Naive thymus-derived CD4-positive, alpha-beta T cell (primary cell): ENCODE measurements around the gene OCIAD2. TPM values are rescaled to one million over a fixed set of nuclear protein-coding genes. Genes with fewer than 3 reads are reported as not detected.
"Not testable (repeated sequence)": the region's sequence is repeated elsewhere in the genome, so short reads cannot be mapped to it uniquely, and the experiment has no call there.

Source experiments
- ATAC-seq: fragments of 150-1000 bp; cut with Tn5 transposase; 2 replicates; pipeline ENCODE4 v1.10.0; 2021; ENCODE audit warnings: mild to moderate bottlenecking, moderate library complexity
- CTCF ChIA-PET: fragments of 350-600 bp; sonication (Branson Sonifier 250); formaldehyde crosslinking; loops from one replicate; lab custom pipeline; 2021; ENCODE audit warnings: antibody characterized with exemption; lab: Charles Lee
- POLR2A ChIA-PET: fragments of 350-600 bp; sonication (Branson Sonifier 250); formaldehyde crosslinking; loops from one replicate; lab custom pipeline; 2021; ENCODE audit warnings: antibody characterized with exemption, inconsistent platforms; lab: Charles Lee
- DNase-seq, 9 donors: peaks; one replicate each; pipeline versions ENCODE4 v3.0.0 to v3.0.0-alpha.2; 2020 to 2022; ENCODE audit warnings: mixed read lengths in 1 of 9
- H3K27ac ChIP-seq: one replicate; pipeline ENCODE4 v1.7.0; 2013; ENCODE audit warnings: mild to moderate bottlenecking, low read depth, low read length, moderate library complexity
- H3K27me3 ChIP-seq, 2 donors: one replicate each; pipeline ENCODE4 v1.7.0; 2013; ENCODE audit warnings: low read length in 2 of 2, mild to moderate bottlenecking in 2 of 2, moderate library complexity in 2 of 2; ENCODE audit not compliant: control insufficient read depth in 2 of 2, insufficient read depth in 2 of 2
- H3K36me3 ChIP-seq, 3 experiments: 1 replicate in 2 of 3; 2 replicates in 1 of 3; pipeline ENCODE4 v1.7.0; 2013; ENCODE audit warnings: low read length in 3 of 3, mild to moderate bottlenecking in 3 of 3, moderate library complexity in 1 of 3; ENCODE audit not compliant: insufficient read depth in 3 of 3, control insufficient read depth in 2 of 3
- H3K4me1 ChIP-seq, 2 donors: one replicate each; pipeline ENCODE4 v1.7.0; 2013; ENCODE audit warnings: low read length in 2 of 2, mild to moderate bottlenecking in 2 of 2, moderate library complexity in 1 of 2; ENCODE audit not compliant: control insufficient read depth in 2 of 2, insufficient read depth in 2 of 2
- H3K4me3 ChIP-seq: 2 replicates; pipeline ENCODE4 v1.7.0; 2013; ENCODE audit warnings: mild to moderate bottlenecking, low read length
- H3K9me3 ChIP-seq, 3 experiments: 1 replicate in 2 of 3; 2 replicates in 1 of 3; pipeline ENCODE4 v1.7.0; 2013; ENCODE audit warnings: low read length in 3 of 3; ENCODE audit not compliant: control insufficient read depth in 2 of 3
- H3K27ac Mint-ChIP-seq, 9 donors: one replicate each; pipeline ENCODE4 v1.8.0; 2020 to 2022; ENCODE audit warnings: mixed read lengths in 9 of 9, mild to moderate bottlenecking in 8 of 9, moderate library complexity in 5 of 9, inconsistent platforms in 2 of 9
- H3K27me3 Mint-ChIP-seq, 5 donors: one replicate each; pipeline ENCODE4 v1.8.0; 2021 to 2022; ENCODE audit warnings: mixed read lengths in 5 of 5, mild to moderate bottlenecking in 1 of 5
- H3K36me3 Mint-ChIP-seq, 5 donors: one replicate each; pipeline ENCODE4 v1.8.0; 2020 to 2022; ENCODE audit warnings: mixed read lengths in 5 of 5, mild to moderate bottlenecking in 3 of 5, inconsistent platforms in 1 of 5
- H3K4me1 Mint-ChIP-seq, 7 donors: one replicate each; pipeline ENCODE4 v1.8.0; 2020 to 2022; ENCODE audit warnings: mixed read lengths in 7 of 7, mild to moderate bottlenecking in 3 of 7, inconsistent platforms in 1 of 7
- H3K4me3 Mint-ChIP-seq, 10 donors: one replicate each; pipeline ENCODE4 v1.8.0; 2020 to 2022; ENCODE audit warnings: mild to moderate bottlenecking in 10 of 10, mixed read lengths in 10 of 10, moderate library complexity in 6 of 10, inconsistent platforms in 2 of 10
- H3K9me3 Mint-ChIP-seq, 11 donors: one replicate each; pipeline ENCODE4 v1.8.0; 2020 to 2022; ENCODE audit warnings: mixed read lengths in 11 of 11, mild to moderate bottlenecking in 4 of 11, inconsistent platforms in 1 of 11, moderate library complexity in 1 of 11
- intact Hi-C, 2 donors: fragments of 100-400 bp; cut with micrococcal nuclease; formaldehyde crosslinking; loops; one replicate each; pipeline ENCODE4 v1.15.1; 2023
- polyA plus RNA-seq, 2 donors: library from polyadenylated mRNA; unstranded; fragments of 300-500 nt; fragmentation: Illumina TruSeq; gene quantifications; one replicate each; pipeline ENCODE4 v1.2.3, GENCODE V29; 2021
- total RNA-seq, 6 experiments: library from RNA in 5 of 6; stranded (reverse) in 5 of 6; gene quantifications; 1 replicate in 5 of 6; 2 replicates in 1 of 6; pipeline ENCODE4 v1.2.3 and lab custom pipeline; 2021 to 2026

Gene OCIAD2
- total and polyA plus RNA-seq, 7 experiments from 2014 or later, result 42.0 to 398 (median 141) TPM

DNA sequence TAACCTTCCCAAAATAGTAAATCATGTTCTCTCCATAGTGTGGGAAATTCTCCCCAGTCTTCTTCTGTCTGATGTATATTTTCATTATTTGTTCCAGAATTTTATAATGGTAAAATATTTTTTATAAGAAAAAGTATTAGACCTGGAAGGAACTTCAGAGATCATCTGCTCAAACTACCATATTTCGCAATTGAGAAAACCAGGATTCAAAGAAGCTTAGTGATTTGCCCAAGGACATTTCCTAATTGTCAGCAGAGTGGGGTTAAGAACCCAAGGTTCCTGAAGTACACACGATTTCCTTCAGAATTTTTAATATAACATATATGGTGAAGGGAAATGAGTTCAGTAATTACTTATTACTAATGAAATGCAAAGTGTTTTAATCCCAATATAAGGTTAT is 51.6 kb downstream of the OCIAD2 start:
- Mint-ChIP-seq H3K27ac (peak overlapping the region in 5 of 9 donors; percentile 15 to 45 (median 31)), H3K9me3 (no peaks in the 10 kb centered on the region), H3K36me3 (peaks cover 0 to 36% (median 24%) of the 10 kb centered on the region in 5 donors), H3K4me1 (peaks cover 0 to 4% (median 0%) of the 10 kb centered on the region in 7 donors), H3K27me3 (no peaks in the 10 kb centered on the region), H3K4me3 (no peak overlapping the region)
- DNase-seq (no peak), ATAC-seq (no peak)
- Histone ChIP-seq H3K9me3 (no peaks in the 10 kb centered on the region), H3K27ac (no peak overlapping the region), H3K27me3 (no peaks in the 10 kb centered on the region), H3K36me3 (peaks cover 0 to 39% (median 3%) of the 10 kb centered on the region in 3 experiments), H3K4me1 (no peaks in the 10 kb centered on the region), H3K4me3 (no peak overlapping the region)
- intact Hi-C loops, result no loop called here
- CTCF ChIA-PET, result no interaction called here
- POLR2A ChIA-PET, result no interaction called here

GRCh38 chr4:48854395-48854683 is 52.2 kb downstream of the OCIAD2 start:
- Histone ChIP-seq H3K4me1 (no peaks in the 10 kb centered on the region), H3K27ac (no peak overlapping the region), H3K4me3 (no peak overlapping the region), H3K36me3 (peaks cover 0 to 42% (median 5%) of the 10 kb centered on the region in 3 experiments), H3K9me3 (no peaks in the 10 kb centered on the region), H3K27me3 (no peaks in the 10 kb centered on the region)
- ChIA-PET POLR2A (no interaction called here), CTCF (no interaction called here)
- ATAC-seq (no peak), DNase-seq (no peak)
- Mint-ChIP-seq H3K36me3 (peaks cover 0 to 32% (median 24%) of the 10 kb centered on the region in 5 donors), H3K4me1 (peaks cover 0 to 4% (median 0%) of the 10 kb centered on the region in 7 donors), H3K27me3 (no peaks in the 10 kb centered on the region), H3K4me3 (no peak overlapping the region), H3K9me3 (no peaks in the 10 kb centered on the region), H3K27ac (peak overlapping the region in 7 of 9 donors; percentile 6 to 63 (median 36))
- intact Hi-C loops, result no loop called here

DNA sequence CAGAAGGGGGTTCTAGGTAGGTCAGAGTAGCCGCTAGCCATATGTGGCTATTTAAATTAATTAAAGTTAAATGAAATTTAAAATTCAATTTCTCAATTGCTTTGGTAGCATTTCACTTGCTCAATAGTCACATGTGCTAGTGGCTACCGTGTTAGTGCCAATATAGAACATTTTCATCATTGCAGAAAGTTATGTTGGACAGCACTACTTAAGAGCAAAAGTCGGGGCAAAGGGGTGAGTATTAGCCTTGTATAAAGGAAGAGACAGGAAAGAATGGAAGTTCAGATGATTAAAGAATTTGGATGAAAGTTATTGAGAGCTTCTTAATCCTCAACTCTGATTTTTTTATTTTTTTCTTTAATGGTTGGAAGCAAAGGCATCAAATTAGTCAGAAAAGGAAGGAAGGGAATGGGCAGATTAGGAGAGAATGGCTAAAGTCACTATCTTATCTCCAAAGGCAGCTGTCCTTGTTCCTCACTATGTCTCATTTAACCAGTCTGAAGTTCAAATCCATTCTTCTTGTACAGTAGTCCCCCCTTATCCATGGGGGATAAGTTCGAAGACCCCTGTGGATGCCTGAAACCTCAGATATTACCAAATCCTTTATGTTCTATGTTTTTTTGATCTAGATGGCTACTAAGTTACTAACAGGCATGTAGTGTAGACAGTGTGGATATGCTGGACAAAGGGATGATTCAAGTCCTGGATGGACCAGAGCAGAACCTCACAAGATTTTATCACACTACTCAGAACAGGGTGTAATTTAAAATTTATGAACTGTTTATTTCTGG is 52.8 kb downstream of the OCIAD2 start:
- Mint-ChIP-seq H3K36me3 (peaks cover 0 to 33% (median 26%) of the 10 kb centered on the region in 5 donors), H3K27ac (peak overlapping the region in 1 of 9 donors; percentile 36), H3K4me1 (peaks cover 0 to 4% (median 0%) of the 10 kb centered on the region in 7 donors), H3K9me3 (no peaks in the 10 kb centered on the region), H3K27me3 (no peaks in the 10 kb centered on the region), H3K4me3 (no peak overlapping the region)
- no peak overlapping the region for H3K27ac ChIP-seq
- ATAC-seq, result no peak
- ChIA-PET POLR2A (no interaction called here), CTCF (no interaction called here)
- peaks cover 0 to 42% (median 5%) of the 10 kb centered on the region in 3 experiments for H3K36me3 ChIP-seq
- no peaks in the 10 kb centered on the region for H3K4me1 ChIP-seq
- no peak for DNase-seq
- intact Hi-C loops, result no loop called here
- H3K27me3 ChIP-seq, result no peaks in the 10 kb centered on the region
- no peak overlapping the region for H3K4me3 ChIP-seq
- no peaks in the 10 kb centered on the region for H3K9me3 ChIP-seq

DNA sequence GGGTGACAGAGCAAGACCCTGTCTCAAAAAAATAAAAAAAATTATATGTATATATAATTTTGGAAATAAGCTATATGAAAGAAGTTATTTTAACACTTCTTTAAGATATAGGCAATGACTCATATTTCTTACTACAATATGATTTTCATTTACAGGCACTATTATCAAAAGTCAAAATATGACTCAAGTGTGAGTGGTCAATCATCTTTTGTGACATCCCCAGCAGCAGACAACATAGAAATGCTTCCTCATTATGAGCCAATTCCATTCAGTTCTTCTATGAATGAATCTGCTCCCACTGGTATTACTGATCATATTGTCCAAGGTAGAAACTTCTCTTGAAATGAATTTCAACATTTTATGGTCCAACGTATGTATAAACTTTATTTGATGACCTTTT is 54.9 kb downstream of the OCIAD2 start:
- POLR2A ChIA-PET, result no interaction called here
- no peak overlapping the region for H3K4me3 ChIP-seq
- H3K27ac ChIP-seq, result no peak overlapping the region
- no peak for ATAC-seq
- Mint-ChIP-seq H3K27ac (peak overlapping the region in 2 of 9 donors; percentile 6 to 38), H3K36me3 (peaks cover 7 to 43% (median 29%) of the 10 kb centered on the region in 5 donors), H3K27me3 (no peaks in the 10 kb centered on the region), H3K9me3 (peaks cover 0 to 4% (median 0%) of the 10 kb centered on the region in 11 donors), H3K4me3 (no peak overlapping the region), H3K4me1 (peaks cover 0 to 12% (median 4%) of the 10 kb centered on the region in 7 donors)
- H3K27me3 ChIP-seq, result no peaks in the 10 kb centered on the region
- H3K4me1 ChIP-seq, result no peaks in the 10 kb centered on the region
- CTCF ChIA-PET, result interaction anchor here (0.6 kb wide), 1 partner anchor 460 kb away, joined by 3 read pairs; no protein-coding TSS in a partner anchor
- H3K36me3 ChIP-seq, result peaks cover 2 to 46% (median 5%) of the 10 kb centered on the region in 3 experiments
- intact Hi-C loops, result no loop called here
- no peaks in the 10 kb centered on the region for H3K9me3 ChIP-seq
- DNase-seq, result no peak

GRCh38 chr4:48848799-48849198 is 57.8 kb downstream of the OCIAD2 start:
- H3K4me3 Mint-ChIP-seq, H3K4me3 ChIP-seq, H3K27ac ChIP-seq, H3K9me3 Mint-ChIP-seq, H3K27me3 ChIP-seq, H3K27me3 Mint-ChIP-seq, intact Hi-C loops, DNase-seq, H3K9me3 ChIP-seq, CTCF ChIA-PET, H3K4me1 ChIP-seq, ATAC-seq: not testable (repeated sequence)
- Mint-ChIP-seq H3K36me3 (peaks cover 15 to 57% (median 41%) of the 10 kb centered on the region in 5 donors), H3K27ac (peak overlapping the region in 1 of 9 donors; percentile 69), H3K4me1 (peaks cover 5 to 26% (median 12%) of the 10 kb centered on the region in 7 donors)
- peaks cover 2 to 61% (median 5%) of the 10 kb centered on the region in 3 experiments for H3K36me3 ChIP-seq
- POLR2A ChIA-PET, result interaction anchor here (1.0 to 1.1 kb wide), 2 partner anchors 9 to 102 kb away, joined by 3 read pairs; no protein-coding TSS in a partner anchor

- Histone ChIP-seq H3K9me3 (no peaks in the 10 kb centered on the region), H3K4me3 (no peak overlapping the region), H3K36me3 (peaks cover under 1 to 61% (median 8%) of the 10 kb centered on the region in 3 experiments), H3K4me1 (no peaks in the 10 kb centered on the region), H3K27me3 (no peaks in the 10 kb centered on the region), H3K27ac (no peak overlapping the region)
- peak overlapping the region in 3 of 9 donors; percentile 14 to 56 (median 31) for H3K27ac Mint-ChIP-seq
- DNase-seq (no peak), ATAC-seq (no peak)
- peaks cover 8 to 36% (median 22%) of the 10 kb centered on the region in 7 donors for H3K4me1 Mint-ChIP-seq
- H3K4me3 Mint-ChIP-seq, result no peak overlapping the region
- POLR2A ChIA-PET, result no interaction called here
- peaks cover 0 to 6% (median 0%) of the 10 kb centered on the region in 11 donors for H3K9me3 Mint-ChIP-seq
- peaks cover 17 to 52% (median 41%) of the 10 kb centered on the region in 5 donors for H3K36me3 Mint-ChIP-seq
- H3K27me3 Mint-ChIP-seq, result no peaks in the 10 kb centered on the region
- CTCF ChIA-PET, result interaction anchor here (0.7 kb wide), 1 partner anchor 19 kb away, joined by 4 read pairs; no protein-coding TSS in a partner anchor
- intact Hi-C loops, result no loop called here
Observed at GRCh38 chr4:48844843-48845242, 61.7 kb downstream of the OCIAD2 start.
